Lower lobe of right lung (tissue), 2 donors: Measurements from ENCODE around the gene KCNC3. TPM values are rescaled to one million over a fixed set of nuclear protein-coding genes. Genes with fewer than 3 reads are reported as not detected.

Experiments
- ATAC-seq, 2 donors: fragments of 200-7000 bp; cut with Tn5 transposase; one replicate each; pipeline ENCODE4 v1.9.1; 2020 to 2022; ENCODE audit warnings: mild to moderate bottlenecking in 2 of 2, moderate library complexity in 2 of 2
- DNase-seq: peaks from one replicate; pipeline ENCODE4 v3.0.0-alpha.2; 2020
- H3K27ac ChIP-seq: fragments of 200-600 bp; one replicate; pipeline ENCODE4 v1.8.0; 2022
- H3K27me3 ChIP-seq: fragments of 200-600 bp; one replicate; pipeline ENCODE4 v1.8.0; 2022; ENCODE audit warnings: low read depth
- H3K36me3 ChIP-seq: fragments of 200-600 bp; one replicate; pipeline ENCODE4 v1.8.0; 2022; ENCODE audit warnings: mild to moderate bottlenecking
- H3K4me1 ChIP-seq: fragments of 200-600 bp; one replicate; pipeline ENCODE4 v1.8.0; 2022
- H3K4me3 ChIP-seq: fragments of 200-600 bp; one replicate; pipeline ENCODE4 v1.8.0; 2022; ENCODE audit warnings: mild to moderate bottlenecking
- H3K9me3 ChIP-seq: fragments of 200-600 bp; one replicate; pipeline ENCODE4 v1.8.0; 2022
- CTCF ChIP-seq: fragments of 200-600 bp; IDR thresholded peaks from one replicate; pipeline ENCODE4 v1.8.0; 2022; ENCODE audit warnings: antibody characterized with exemption, mild to moderate bottlenecking
- intact Hi-C: fragments of 100-400 bp; cut with DNase I; formaldehyde crosslinking; loops from one replicate; pipeline ENCODE4 v1.11.0; 2022
- total RNA-seq: library from RNA; stranded (reverse); fragmentation: NEBNext Ultra II Directional; extraction: Animal tissue kit (Norgen Biotek cat#: 25700); gene quantifications from one replicate; pipeline ENCODE4 v1.2.1, GENCODE V29; 2021
- donor health status: DM: no; HTN: yes; CAD: no; lungs with severe emphysema.

Gene KCNC3
- total RNA-seq, 1 donor from 2014 or later: 11.1 TPM

DNA sequence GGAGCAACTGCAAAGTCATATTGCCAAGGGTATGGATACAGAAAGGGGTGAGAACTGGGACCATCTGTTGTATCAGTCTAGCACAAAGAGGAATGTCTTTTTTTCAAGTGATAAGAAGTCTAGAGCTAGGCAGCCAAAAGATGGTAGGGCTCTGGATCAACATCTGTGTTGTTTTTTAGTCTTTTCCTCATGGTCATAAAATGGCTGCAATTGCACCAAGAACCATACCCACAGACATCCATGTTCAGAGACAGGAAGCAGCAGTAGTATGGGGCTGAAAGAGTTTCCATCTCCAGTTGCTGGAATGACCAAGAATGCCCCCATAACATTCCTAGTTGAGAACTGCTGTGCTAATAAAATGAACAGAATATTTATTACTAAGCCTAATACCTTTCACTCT, 25.6 kb downstream of the KCNC3 start:
- Histone ChIP-seq H3K27me3 (no peaks in the 10 kb centered on the region), H3K27ac (no peak overlapping the region), H3K4me1 (no peaks in the 10 kb centered on the region), H3K4me3 (no peak overlapping the region), H3K9me3 (no peaks in the 10 kb centered on the region), H3K36me3 (peaks cover 17% of the 10 kb centered on the region)
- TF ChIP-seq CTCF: no peak
- intact Hi-C loops: no loop called here
- ATAC-seq: no peak
- DNase-seq: no peak

- Histone ChIP-seq H3K4me1 (no peaks in the 10 kb centered on the region), H3K9me3 (no peaks in the 10 kb centered on the region), H3K36me3 (peaks cover 18% of the 10 kb centered on the region), H3K27ac (no peak overlapping the region), H3K27me3 (no peaks in the 10 kb centered on the region), H3K4me3 (no peak overlapping the region)
- intact Hi-C loops: no loop called here
- ATAC-seq (no peak), DNase-seq (no peak)
- no peak for TF ChIP-seq CTCF
These were observed 27.6 kb downstream of the KCNC3 start for GRCh38 chr19:50301607-50301971.

DNA sequence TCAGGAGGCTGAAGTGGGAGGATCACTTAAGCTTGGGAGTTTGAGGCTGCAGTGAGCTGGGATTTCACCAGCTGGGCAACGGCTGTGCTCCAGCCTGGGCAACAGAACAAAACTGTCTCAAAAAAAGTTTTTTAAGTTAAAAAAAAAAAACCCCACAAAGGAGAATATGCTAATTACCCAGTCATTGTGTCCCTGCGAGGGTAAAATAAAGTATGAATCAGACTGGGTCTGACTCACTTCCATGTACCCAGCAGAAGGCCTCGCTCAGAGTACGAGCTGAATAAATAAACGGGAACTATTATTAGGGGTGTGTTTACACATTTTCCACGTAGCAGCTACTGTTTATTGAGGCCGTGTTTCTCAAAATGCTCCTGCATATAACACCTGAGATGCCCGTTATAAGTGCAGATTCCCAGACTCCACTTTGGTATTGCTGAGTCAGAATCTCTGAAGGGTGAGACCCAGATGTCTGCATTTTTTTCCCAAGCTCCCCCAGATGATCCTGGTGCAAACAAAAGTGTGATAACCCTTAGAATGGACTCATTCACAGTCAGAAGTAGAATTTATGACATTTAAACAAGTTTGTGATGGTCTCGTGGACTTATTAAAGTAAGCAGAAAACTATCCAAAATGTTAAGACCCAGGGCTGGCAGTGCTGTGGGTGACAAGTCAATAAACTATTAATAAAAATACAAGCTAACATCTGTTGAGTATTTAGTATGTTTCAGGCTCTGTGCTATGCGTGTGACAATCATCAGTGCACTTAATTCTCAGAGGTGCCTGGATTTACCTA, 28.2 kb downstream of the KCNC3 start:
- no peaks in the 10 kb centered on the region for H3K9me3 ChIP-seq
- TF ChIP-seq CTCF: no peak
- no peaks in the 10 kb centered on the region for H3K27me3 ChIP-seq
- ATAC-seq (no peak), DNase-seq (no peak)
- H3K36me3 ChIP-seq: peaks cover 18% of the 10 kb centered on the region
- H3K4me1 ChIP-seq: no peaks in the 10 kb centered on the region
- no peak overlapping the region for H3K27ac ChIP-seq
- intact Hi-C loops: no loop called here
- no peak overlapping the region for H3K4me3 ChIP-seq

GRCh38 chr19:50300051-50300450, 29.1 kb downstream of the KCNC3 start:
- Histone ChIP-seq H3K4me1 (no peaks in the 10 kb centered on the region), H3K9me3 (no peaks in the 10 kb centered on the region), H3K27ac (no peak overlapping the region), H3K36me3 (peaks cover 18% of the 10 kb centered on the region), H3K4me3 (no peak overlapping the region), H3K27me3 (no peaks in the 10 kb centered on the region)
- ATAC-seq: no peak
- TF ChIP-seq CTCF: no peak
- intact Hi-C loops: no loop called here
- DNase-seq: no peak

DNA sequence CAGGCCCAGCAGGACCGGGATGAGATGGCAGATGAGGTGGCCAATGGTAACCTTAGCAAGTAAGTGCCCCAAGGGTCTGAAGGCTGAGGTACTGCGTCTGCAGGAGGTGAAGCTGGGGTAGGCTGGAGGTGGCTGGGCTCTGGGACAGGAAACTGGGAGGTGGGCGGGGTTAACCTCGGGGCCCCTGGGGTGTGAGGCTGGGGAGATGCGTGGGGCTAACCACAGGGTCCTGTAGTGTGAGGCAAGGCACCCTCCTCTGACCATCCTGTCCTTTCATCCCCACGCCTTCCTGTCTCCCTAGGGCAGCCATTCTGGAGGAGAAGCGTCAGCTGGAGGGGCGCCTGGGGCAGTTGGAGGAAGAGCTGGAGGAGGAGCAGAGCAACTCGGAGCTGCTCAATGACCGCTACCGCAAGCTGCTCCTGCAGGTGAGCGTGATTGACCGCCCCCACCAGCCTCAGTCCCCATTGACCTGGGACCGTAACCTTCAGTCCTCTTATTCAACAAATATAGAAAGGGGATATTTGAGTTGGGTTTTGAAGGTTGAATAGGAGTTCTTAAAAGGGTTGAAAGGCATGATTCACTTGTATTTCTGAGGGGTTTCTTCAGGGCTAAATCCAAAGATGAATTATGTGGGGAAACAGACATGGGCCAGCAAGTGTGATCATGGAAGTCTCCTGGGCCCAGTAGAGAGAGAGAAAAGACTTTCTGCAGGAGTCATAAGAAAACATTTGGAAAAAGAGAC, 35.7 kb downstream of the KCNC3 start:
- Histone ChIP-seq H3K36me3 (peaks cover 39% of the 10 kb centered on the region), H3K4me3 (no peak overlapping the region), H3K9me3 (no peaks in the 10 kb centered on the region), H3K27ac (no peak overlapping the region), H3K4me1 (no peaks in the 10 kb centered on the region), H3K27me3 (no peaks in the 10 kb centered on the region)
- intact Hi-C loops: no loop called here
- TF ChIP-seq CTCF: no peak
- ATAC-seq (peak in 1 of 2 donors; percentile 12), DNase-seq (no peak)
